Calu3 (cell line): ENCODE measurements around the gene IGFBP7. TPM values are rescaled to one million over a fixed set of nuclear protein-coding genes. Genes with fewer than 3 reads are reported as not detected.

ENCODE experiments used
- BruUV-seq: library from RNA; stranded (reverse); fragments of 400-500 nt; replicated peaks from 2 replicates; lab custom pipeline; 2021; lab: Mats Ljungman, UMichigan
- CTCF ChIA-PET: fragments of 300-600 bp; sonication (Branson Sonifier 250); formaldehyde crosslinking; loops from one replicate; lab custom pipeline; 2022; ENCODE audit warnings: antibody characterized with exemption; lab: Charles Lee
- DNase-seq: peaks from one replicate; pipeline ENCODE4 v3.0.0; 2022
- H3K27ac Mint-ChIP-seq: one replicate; pipeline ENCODE4 v1.8.0; 2022; ENCODE audit warnings: mixed read lengths; ENCODE audit not compliant: unreplicated experiment
- H3K27me3 Mint-ChIP-seq: one replicate; pipeline ENCODE4 v1.8.0; 2022; ENCODE audit warnings: mixed read lengths; ENCODE audit not compliant: unreplicated experiment
- H3K36me3 Mint-ChIP-seq: one replicate; pipeline ENCODE4 v1.8.0; 2022; ENCODE audit warnings: mild to moderate bottlenecking, moderate library complexity, mixed read lengths; ENCODE audit not compliant: insufficient read depth, unreplicated experiment
- H3K4me1 Mint-ChIP-seq: one replicate; pipeline ENCODE4 v1.8.0; 2022; ENCODE audit warnings: mild to moderate bottlenecking, low read depth, mixed read lengths; ENCODE audit not compliant: unreplicated experiment
- H3K4me3 Mint-ChIP-seq: one replicate; pipeline ENCODE4 v1.8.0; 2022; ENCODE audit warnings: mild to moderate bottlenecking, low read depth, moderate library complexity, mixed read lengths; ENCODE audit not compliant: unreplicated experiment
- H3K9me3 Mint-ChIP-seq: one replicate; pipeline ENCODE4 v1.8.0; 2022; ENCODE audit warnings: low read depth, mixed read lengths; ENCODE audit not compliant: unreplicated experiment
- CTCF ChIP-seq: fragments of 200-600 bp; IDR thresholded peaks from one replicate; pipeline ENCODE4 v1.8.0; 2022; ENCODE audit warnings: antibody characterized with exemption; ENCODE audit not compliant: unreplicated experiment
- intact Hi-C: fragments of 100-400 bp; cut with micrococcal nuclease; formaldehyde crosslinking; loops from one replicate; pipeline ENCODE4 v1.10.0; 2022; ENCODE audit not compliant: unreplicated experiment
- total RNA-seq: library from RNA; stranded (reverse); gene quantifications from 2 replicates; pipeline ENCODE4 v1.2.3, GENCODE V29; 2022

Gene IGFBP7
- total RNA-seq, 1 experiment from 2014 or later = 20.6 TPM

- Mint-ChIP-seq H3K4me1 (no peaks in the 10 kb centered on the region), H3K27ac (no peak overlapping the region), H3K9me3 (no peaks in the 10 kb centered on the region), H3K4me3 (no peak overlapping the region), H3K27me3 (no peaks in the 10 kb centered on the region), H3K36me3 (peaks cover 7% of the 10 kb centered on the region)
- intact Hi-C loops = loop anchor here (10.0 kb wide), 1 partner anchor 390 kb away; no protein-coding TSS in a partner anchor
- CTCF ChIA-PET = no interaction called here
- no peak for DNase-seq
- no TSS peak for BruUV-seq
- TF ChIP-seq CTCF = no peak
Measured at GRCh38 chr4:57034520-57034919, 75.7 kb downstream of the IGFBP7 start.

- Mint-ChIP-seq H3K36me3 (peaks cover 59% of the 10 kb centered on the region), H3K9me3 (no peaks in the 10 kb centered on the region), H3K4me3 (no peak overlapping the region), H3K27me3 (no peaks in the 10 kb centered on the region), H3K4me1 (peaks cover 26% of the 10 kb centered on the region), H3K27ac (no peak overlapping the region)
- no peak for TF ChIP-seq CTCF
- CTCF ChIA-PET = no interaction called here
- no peak for DNase-seq
- intact Hi-C loops = no loop called here
- no TSS peak for BruUV-seq
Measured at GRCh38 chr4:57023104-57023503, 87.1 kb downstream of the IGFBP7 start.

- no TSS peak for BruUV-seq
- H3K27ac Mint-ChIP-seq = peak overlapping the region; percentile 47
- DNase-seq = no peak
- H3K4me3 Mint-ChIP-seq = no peak overlapping the region
- intact Hi-C loops = no loop called here
- no peaks in the 10 kb centered on the region for H3K9me3 Mint-ChIP-seq
- no peaks in the 10 kb centered on the region for H3K27me3 Mint-ChIP-seq
- CTCF ChIA-PET = no interaction called here
- H3K4me1 Mint-ChIP-seq = peaks cover 29% of the 10 kb centered on the region
- H3K36me3 Mint-ChIP-seq = peaks cover 50% of the 10 kb centered on the region
- TF ChIP-seq CTCF = no peak
Measured at GRCh38 chr4:57020467-57021101, 89.6 kb downstream of the IGFBP7 start.

GRCh38 chr4:57018980-57019379, 91.2 kb downstream of the IGFBP7 start:
- Mint-ChIP-seq H3K36me3 (peaks cover 46% of the 10 kb centered on the region), H3K4me3 (no peak overlapping the region), H3K4me1 (peaks cover 29% of the 10 kb centered on the region), H3K27ac (no peak overlapping the region), H3K9me3 (no peaks in the 10 kb centered on the region), H3K27me3 (no peaks in the 10 kb centered on the region)
- intact Hi-C loops = no loop called here
- DNase-seq = no peak
- BruUV-seq = no TSS peak
- no peak for TF ChIP-seq CTCF
- CTCF ChIA-PET = no interaction called here
